Measurements from ENCODE around the gene SEMA3F. TPM values are rescaled to one million over a fixed set of nuclear protein-coding genes. Genes with fewer than 3 reads are reported as not detected.
A peak's percentile ranks its signal among the peaks of the same experiment; 100 is the strongest.

SEMA3F gene
- total RNA-seq, 4 donors from 2014 or later = 18.3 to 46.2 (median 33.8) TPM

DNA sequence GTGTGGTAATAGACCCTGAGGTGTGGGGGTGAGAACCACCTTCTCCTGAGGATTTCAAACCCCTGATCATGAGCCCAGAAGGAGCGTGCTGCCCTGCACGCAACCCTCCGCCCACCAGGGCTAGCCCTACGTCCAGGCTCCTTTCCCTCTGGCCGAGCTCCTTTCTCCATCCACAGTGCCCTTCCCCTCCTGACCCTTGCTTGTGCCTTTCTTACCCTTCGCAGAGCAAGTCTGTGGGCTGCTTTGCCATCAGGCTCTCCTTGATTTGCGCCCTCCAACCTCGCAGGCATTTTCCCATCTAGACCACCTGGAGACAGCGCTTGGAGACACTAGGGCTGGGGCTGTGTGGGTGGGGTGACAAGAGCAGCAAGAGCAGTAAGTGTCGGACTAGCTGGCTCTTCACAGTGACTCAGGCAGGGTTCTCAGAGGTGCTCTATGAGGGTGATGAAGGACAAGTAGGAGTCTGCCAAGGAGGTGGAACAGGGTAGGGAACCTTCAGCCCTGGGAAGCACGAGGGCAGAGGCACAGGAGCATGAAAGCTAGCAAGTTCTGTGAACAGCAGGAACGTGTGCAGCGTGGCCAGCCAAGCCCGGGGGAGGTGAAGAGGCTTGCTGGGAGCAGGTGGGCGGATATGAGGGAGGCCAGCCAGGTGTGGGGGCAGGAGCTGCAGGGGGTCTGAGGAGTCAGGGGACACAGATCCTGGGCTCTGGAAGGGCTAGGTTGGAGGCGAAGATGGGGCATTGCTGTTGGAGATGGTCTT lies 47.4 kb downstream of the SEMA3F start:
- ATAC-seq (ENCODE audit: low FRiP score) = no peak
- no peak for DNase-seq (ENCODE audit: low spot score)
- TF ChIP-seq, protein P1, sequence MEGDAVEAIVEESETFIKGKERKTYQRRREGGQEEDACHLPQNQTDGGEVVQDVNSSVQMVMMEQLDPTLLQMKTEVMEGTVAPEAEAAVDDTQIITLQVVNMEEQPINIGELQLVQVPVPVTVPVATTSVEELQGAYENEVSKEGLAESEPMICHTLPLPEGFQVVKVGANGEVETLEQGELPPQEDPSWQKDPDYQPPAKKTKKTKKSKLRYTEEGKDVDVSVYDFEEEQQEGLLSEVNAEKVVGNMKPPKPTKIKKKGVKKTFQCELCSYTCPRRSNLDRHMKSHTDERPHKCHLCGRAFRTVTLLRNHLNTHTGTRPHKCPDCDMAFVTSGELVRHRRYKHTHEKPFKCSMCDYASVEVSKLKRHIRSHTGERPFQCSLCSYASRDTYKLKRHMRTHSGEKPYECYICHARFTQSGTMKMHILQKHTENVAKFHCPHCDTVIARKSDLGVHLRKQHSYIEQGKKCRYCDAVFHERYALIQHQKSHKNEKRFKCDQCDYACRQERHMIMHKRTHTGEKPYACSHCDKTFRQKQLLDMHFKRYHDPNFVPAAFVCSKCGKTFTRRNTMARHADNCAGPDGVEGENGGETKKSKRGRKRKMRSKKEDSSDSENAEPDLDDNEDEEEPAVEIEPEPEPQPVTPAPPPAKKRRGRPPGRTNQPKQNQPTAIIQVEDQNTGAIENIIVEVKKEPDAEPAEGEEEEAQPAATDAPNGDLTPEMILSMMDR (IDR thresholded peaks at IDR 0.05) = no peak

DNA sequence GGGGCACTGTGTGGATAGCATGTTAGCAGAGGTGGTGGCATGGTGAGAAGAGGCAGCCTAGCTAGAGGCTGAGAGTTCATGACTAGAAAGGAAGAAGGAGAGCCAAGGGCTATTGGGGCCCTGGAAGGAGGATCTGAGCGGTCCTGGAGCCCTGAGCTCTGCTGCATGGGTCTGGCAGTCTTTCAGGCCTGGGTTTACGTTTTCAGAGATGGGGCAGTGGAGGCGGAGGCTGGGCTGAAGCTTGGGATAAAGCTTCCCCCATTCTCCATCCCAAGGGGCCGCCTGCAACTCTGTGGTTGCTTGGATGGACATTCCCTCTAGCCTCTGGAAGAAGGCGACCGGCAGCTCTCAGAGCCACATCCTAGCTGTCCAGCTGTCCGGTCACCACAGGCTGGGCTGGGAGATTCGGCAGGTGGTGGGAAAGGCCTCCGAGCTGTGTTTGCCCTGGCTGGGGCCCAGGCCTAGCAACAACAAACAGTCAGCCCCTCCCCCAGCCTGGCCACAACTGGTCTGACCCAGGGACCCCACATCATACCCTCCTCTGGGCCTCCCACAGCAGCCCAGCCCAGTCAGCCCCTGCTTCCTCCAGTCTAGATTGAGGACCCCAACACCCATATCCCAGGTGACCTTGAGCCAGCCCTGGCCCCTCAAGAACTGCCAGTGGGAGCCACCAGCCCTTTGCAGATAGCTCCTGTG lies 48.1 kb downstream of the SEMA3F start:
- TF ChIP-seq, protein P1 (IDR thresholded peaks at IDR 0.05) = no peak
- no peak for DNase-seq (ENCODE audit: low spot score)
- no peak for ATAC-seq (ENCODE audit: low FRiP score)

DNA sequence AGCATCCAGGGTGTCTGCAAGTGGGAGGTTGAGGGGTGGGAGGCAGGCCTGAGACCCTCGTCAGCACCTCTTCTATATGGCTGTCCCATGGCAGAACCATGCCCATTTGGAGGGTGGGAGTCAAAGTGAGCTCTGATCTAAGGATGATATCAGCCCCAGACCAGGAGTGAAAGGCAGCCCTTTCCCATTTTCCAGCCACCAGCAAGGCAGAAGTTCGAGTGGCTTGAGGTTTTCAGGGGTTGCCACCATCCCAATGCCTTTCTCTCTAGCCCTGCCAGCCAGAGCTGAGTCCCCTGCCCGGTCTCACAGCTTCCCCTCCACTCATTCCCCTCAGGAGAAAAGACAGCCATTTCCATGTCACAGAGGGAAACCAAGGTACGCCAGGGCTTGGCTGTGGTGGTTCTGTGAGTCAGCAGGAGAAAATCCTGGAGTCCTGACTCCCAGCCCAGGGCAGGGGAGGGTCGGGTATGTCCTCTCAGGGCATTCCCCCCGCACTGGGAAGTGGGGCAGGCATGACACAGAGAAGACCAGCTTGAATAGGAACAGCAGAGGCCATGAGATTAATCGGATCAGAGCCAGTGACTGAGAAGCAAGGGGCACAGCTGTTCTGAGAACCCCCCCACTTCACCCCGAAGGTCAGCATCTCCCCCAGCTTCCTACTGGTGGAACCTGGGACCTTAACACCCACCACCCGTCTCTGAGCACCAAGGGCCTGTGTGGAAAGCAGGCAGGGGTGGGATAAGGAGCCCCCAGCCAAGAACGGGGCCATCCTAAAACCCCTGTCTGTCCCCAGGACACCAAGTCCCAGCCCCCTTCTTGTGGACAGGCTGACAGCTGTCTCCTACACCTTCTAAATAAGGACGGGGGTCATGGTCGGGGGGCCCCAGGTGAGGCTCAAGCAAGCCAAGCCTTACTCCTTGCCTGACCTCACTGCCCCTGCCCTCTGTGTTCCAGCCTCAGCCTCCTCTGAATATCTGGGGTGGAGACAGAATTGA lies 49.0 kb downstream of the SEMA3F start:
- DNase-seq (ENCODE audit: low spot score) (no peak), ATAC-seq (ENCODE audit: low FRiP score) (no peak)
- TF ChIP-seq, protein P1 (IDR thresholded peaks at IDR 0.05) = no peak

DNA sequence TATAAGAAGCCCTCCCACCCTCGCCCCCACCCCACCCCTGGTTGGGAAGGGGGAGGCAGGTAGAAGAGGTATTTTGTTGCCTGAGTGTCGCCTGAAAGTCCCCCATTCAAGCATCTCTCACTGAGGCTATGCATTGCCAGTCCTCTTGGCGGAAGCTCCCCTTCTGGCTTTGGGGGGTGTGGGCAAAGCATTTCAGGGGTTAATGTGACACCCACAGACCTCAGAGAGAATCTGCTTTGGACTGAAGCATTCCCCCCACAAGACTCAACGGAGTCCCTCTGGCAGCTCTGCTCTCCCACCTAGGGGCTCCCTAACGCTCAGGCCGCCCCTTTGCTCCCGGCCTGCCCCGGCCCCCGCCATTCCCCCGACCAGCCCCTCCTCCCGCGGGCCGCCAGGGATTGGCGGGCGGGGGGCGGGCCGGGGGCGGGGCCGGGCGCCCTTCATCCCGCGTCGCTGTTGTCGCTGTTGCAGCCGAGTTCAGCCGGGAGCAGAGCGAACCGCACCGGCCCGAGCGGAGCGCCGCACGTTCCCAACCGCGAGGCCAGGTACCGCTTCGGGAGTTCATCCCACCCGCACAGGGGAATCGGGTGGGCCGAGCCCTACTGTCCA lies 49.8 kb downstream of the SEMA3F start, which contains the start of gene SLC38A3:
Gene SLC38A3, plus strand, starts transcription at position 468 of the 609 bp plus-strand sequence. CDS start 8,929 bp downstream, outside the sequence.
- TF ChIP-seq, protein P1 (IDR thresholded peaks at IDR 0.05) = no peak
- ATAC-seq (ENCODE audit: low FRiP score) = peak; percentile 2
- DNase-seq (ENCODE audit: low spot score) = no peak

DNA sequence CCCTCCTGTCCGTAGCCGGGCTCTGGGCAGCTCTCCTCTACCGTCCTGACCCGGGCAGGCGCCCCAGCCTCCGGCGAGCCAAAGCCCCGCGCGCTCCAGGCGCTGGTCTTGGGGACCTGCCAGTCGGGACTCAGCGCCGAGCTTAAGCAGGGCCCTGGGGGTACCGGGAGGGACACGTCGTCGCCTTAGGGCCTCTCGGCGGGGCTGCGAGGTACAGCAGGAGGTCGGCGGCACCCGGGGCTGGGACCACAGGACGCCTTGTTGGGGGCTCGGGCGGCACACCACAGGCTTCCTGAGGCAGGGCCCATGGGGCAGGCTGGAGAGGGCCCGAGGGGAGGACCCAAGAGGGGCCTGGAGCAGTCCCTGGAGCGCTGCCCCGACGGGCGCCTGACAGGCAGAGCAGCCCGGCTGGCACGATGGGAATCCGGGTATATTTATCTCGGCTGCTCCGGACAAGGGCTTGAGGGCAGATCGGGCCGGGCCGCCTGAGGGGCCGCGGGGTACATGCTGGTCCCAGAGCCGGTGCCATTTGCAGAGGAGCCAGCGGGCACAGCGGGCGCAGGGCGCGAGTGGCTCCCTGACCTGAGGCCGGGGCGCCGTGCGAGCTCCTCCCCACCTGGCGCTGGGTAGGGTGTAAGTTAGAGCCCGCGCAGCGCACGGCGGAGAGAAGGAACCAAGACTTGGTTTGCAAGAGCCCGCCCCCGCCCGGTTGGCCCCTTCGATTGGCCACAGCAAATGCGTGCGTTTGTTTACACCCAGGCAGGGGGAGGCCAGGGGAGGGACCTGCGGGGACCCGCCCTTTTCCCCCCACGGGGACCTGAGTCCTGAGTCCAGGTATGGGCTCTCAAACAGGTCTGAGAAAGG lies 50.5 kb downstream of the SEMA3F start:
- TF ChIP-seq, protein P1 (IDR thresholded peaks at IDR 0.05) = no peak
- no peak for DNase-seq (ENCODE audit: low spot score)
- peak; percentile 31 for ATAC-seq (ENCODE audit: low FRiP score)

Data from omental fat pad (tissue), 4 donors.